Measurements from ENCODE around the gene FTSJ3.
"Not testable (repeated sequence)": the region's sequence is repeated elsewhere in the genome, so short reads cannot be mapped to it uniquely, and the experiment has no call there.

DNA sequence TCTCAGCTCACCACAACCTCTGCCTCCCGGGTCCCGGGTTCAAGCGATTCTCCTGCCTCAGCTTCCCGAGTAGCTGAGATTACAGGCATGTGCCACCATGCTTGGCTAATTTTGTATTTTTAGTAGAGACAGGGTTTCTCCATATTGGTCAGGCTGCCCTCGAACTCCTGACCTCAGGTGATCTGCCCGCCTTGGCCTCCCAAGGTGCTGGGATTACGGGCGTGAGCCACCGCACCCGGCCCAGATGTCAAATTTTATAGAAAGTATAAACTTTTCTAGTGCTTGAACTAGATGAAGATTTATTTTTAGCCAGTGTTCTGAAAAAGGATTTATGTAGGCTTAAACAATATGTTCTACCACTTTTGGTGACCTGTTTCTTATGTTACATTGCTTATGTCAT, 31.1 kb downstream of the FTSJ3 start:
- not testable (repeated sequence) for TF ChIP-seq GABPA (IDR thresholded peaks at IDR 0.05 in 1 of 2, conservative IDR thresholded peaks at IDR 0.05 in 1 of 2); RAD21 (IDR thresholded peaks at IDR 0.05)
- TF ChIP-seq, protein P1, sequence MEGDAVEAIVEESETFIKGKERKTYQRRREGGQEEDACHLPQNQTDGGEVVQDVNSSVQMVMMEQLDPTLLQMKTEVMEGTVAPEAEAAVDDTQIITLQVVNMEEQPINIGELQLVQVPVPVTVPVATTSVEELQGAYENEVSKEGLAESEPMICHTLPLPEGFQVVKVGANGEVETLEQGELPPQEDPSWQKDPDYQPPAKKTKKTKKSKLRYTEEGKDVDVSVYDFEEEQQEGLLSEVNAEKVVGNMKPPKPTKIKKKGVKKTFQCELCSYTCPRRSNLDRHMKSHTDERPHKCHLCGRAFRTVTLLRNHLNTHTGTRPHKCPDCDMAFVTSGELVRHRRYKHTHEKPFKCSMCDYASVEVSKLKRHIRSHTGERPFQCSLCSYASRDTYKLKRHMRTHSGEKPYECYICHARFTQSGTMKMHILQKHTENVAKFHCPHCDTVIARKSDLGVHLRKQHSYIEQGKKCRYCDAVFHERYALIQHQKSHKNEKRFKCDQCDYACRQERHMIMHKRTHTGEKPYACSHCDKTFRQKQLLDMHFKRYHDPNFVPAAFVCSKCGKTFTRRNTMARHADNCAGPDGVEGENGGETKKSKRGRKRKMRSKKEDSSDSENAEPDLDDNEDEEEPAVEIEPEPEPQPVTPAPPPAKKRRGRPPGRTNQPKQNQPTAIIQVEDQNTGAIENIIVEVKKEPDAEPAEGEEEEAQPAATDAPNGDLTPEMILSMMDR (IDR thresholded peaks at IDR 0.05; ENCODE audit: low read depth, low read length, missing input control), result not testable (repeated sequence)
- TF ChIP-seq, protein P2, sequence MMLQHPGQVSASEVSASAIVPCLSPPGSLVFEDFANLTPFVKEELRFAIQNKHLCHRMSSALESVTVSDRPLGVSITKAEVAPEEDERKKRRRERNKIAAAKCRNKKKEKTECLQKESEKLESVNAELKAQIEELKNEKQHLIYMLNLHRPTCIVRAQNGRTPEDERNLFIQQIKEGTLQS (IDR thresholded peaks at IDR 0.05), result not testable (repeated sequence)
- TF ChIP-seq, protein P3, sequence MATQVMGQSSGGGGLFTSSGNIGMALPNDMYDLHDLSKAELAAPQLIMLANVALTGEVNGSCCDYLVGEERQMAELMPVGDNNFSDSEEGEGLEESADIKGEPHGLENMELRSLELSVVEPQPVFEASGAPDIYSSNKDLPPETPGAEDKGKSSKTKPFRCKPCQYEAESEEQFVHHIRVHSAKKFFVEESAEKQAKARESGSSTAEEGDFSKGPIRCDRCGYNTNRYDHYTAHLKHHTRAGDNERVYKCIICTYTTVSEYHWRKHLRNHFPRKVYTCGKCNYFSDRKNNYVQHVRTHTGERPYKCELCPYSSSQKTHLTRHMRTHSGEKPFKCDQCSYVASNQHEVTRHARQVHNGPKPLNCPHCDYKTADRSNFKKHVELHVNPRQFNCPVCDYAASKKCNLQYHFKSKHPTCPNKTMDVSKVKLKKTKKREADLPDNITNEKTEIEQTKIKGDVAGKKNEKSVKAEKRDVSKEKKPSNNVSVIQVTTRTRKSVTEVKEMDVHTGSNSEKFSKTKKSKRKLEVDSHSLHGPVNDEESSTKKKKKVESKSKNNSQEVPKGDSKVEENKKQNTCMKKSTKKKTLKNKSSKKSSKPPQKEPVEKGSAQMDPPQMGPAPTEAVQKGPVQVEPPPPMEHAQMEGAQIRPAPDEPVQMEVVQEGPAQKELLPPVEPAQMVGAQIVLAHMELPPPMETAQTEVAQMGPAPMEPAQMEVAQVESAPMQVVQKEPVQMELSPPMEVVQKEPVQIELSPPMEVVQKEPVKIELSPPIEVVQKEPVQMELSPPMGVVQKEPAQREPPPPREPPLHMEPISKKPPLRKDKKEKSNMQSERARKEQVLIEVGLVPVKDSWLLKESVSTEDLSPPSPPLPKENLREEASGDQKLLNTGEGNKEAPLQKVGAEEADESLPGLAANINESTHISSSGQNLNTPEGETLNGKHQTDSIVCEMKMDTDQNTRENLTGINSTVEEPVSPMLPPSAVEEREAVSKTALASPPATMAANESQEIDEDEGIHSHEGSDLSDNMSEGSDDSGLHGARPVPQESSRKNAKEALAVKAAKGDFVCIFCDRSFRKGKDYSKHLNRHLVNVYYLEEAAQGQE (IDR thresholded peaks at IDR 0.05), result not testable (repeated sequence)
